ENCODE results near the gene MPI. TPM values are rescaled to one million over a fixed set of nuclear protein-coding genes. Genes with fewer than 3 reads are reported as not detected.
"Not testable (repeated sequence)": the region's sequence is repeated elsewhere in the genome, so short reads cannot be mapped to it uniquely, and the experiment has no call there.

The MPI gene
- total RNA-seq, 1 experiment from 2014 or later, result 31.0 TPM

DNA sequence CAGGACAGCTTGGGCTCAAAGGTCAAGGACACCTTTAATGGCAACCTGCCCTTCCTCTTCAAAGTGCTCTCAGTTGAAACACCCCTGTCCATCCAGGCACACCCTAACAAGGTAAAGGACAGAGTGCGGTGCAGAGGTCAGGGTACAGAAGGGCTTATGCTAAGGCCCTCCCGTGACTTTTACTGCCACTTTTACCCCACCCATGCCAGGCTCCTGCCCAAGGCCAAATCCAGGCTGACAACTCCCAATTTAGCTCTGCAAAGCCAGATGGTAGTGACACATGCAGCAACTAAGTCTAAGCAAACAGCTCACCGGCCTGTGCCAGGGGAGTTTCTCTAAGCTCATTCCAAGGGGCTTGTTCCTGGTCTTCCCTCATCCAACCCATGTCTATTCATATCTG is 1.6 kb downstream of the MPI start:
- DNase-seq (ENCODE audit: low read depth), result no peak

DNA sequence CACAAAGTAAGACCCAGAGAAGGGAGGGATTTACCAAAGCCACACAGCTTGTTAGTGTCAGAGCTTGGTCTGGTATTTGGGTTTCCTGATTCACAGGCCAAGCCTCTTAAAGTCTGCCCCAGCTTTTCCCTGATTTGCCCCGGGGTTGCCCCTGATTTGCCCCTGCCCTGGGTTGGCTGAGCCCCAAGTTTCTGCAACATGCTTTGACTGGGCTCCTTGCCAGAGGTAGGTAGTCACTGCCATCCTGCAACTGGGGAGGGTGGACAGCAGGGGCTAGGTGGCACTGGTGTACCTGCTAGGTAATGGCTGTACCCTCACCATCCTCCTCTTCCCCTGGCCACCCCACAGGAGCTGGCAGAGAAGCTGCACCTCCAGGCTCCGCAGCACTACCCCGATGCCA is 2.5 kb downstream of the MPI start:
- DNase-seq (ENCODE audit: low read depth), result no peak

- DNase-seq (ENCODE audit: low read depth), result no peak
Observed at GRCh38 chr15:74892931-74893330, 3.1 kb downstream of the MPI start.

- no peak for DNase-seq (ENCODE audit: low read depth)
Observed at GRCh38 chr15:74893627-74894026, 3.8 kb downstream of the MPI start.

DNA sequence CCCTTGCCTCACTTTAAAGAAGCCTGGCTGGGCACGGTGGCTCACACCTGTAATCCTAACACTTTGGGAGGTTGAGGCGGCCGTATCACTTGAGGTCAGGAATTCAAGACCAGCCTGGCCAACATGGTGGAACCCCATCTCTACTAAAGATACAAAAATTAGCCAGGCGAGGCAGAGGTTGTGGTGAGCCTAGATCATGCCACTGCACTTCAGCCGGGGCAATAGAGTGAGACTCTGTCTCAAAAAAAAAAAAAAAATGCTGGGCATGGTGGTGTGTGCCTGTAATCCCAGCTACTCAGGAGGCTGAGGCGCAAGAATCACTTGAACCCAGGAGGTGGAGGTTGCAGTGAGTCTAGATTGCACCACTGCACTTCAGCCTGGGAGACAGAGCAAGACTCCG is 4.5 kb downstream of the MPI start:
- DNase-seq (ENCODE audit: low read depth), result not testable (repeated sequence)

- DNase-seq (ENCODE audit: low read depth), result no peak
Observed at GRCh38 chr15:74895830-74896229, 6.0 kb downstream of the MPI start.

GRCh38 chr15:74896316-74896715 is 6.5 kb downstream of the MPI start:
- no peak for DNase-seq (ENCODE audit: low read depth)

DNA sequence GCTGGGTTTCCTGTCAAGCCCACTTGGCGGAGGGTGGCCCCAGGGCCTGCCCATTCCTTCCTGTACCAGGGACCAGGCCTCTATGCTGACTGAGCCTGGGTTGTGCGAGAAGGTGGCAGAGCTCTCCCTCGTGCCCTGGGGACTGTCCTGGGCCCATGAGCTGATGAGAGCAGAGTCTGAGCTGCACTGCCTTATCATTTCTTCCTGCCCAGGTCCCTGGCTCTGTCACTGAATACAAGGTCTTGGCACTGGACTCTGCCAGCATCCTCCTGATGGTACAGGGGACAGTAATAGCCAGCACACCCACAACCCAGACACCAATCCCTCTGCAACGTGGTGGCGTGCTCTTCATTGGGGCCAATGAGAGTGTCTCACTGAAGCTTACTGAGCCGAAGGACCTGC is 7.5 kb downstream of the MPI start:
- DNase-seq (ENCODE audit: low read depth), result no peak

DNA sequence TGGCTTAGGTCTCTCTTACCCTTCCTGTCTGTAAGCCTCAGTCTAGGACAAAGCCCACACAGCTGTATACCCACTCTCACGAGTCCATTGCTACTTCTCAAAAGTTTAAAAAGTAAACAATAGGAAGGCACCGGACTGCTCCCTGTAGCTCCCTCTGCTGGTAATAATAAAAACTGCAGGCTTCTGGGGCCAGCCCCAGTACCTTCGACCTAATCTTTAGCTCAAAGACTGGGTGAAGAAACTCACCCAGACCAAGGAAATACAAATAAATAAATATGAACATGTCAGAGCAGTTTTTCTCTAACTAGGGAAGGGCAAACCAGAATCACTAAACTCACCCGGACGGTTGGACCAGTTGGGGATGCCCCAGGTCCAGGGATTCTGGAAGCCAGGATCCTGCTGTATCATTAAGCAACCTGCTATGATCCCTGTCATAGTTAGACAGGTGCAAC is 11.8 kb downstream of the MPI start:
- DNase-seq (ENCODE audit: low read depth), result no peak

- DNase-seq (ENCODE audit: low read depth), result no peak
Observed at GRCh38 chr15:74902295-74903075, 12.6 kb downstream of the MPI start.

- DNase-seq (ENCODE audit: low read depth), result no peak
Observed at GRCh38 chr15:74903676-74904075, 13.8 kb downstream of the MPI start.

GRCh38 chr15:74904190-74904805 is 14.5 kb downstream of the MPI start:
- DNase-seq (ENCODE audit: low read depth), result no peak

GRCh38 chr15:74906067-74906449 is 16.2 kb downstream of the MPI start:
- DNase-seq (ENCODE audit: low read depth), result peak; percentile 37

- peak; percentile 90 for DNase-seq (ENCODE audit: low read depth)
Observed at GRCh38 chr15:74906450-74907162, 16.8 kb downstream of the MPI start, which contains the start of gene FAM219B. TSS of gene FAM219B (minus strand) at chr15:74906851. CDS start at chr15:74906800, 51 bp downstream.

DNA sequence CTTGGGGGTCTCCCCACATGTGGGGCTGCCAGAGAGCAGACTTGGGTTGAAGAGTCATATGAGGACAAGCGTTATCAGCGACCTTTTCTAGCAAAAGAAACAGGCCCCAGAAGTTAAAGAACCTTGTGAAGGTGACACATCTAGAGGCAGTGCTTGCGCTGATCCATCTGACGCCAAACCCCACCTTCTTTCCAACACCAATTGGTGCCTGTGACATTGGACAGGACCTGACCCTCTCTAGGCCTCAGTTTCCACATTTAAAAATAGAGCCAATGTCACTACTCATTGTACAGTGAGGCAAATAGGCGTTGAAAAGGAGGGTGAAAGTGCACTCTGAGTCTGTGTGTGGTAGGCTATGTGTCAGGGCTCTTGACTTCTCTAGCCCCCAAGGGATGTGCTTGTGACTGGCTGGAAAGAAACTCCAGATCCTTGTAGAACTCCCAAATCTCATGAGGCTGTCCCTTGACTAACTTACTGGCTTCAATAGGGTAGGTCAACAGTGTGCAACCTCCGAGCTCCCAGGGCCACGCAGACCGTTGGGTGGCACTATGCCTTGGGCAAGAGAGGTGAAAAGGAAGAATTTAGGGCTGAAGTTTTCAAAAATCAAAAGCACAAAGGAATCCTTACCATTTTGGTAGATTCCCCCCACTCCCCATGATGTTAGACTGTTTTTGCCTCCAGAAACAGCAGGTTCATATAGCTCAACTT is 17.5 kb downstream of the MPI start:
- DNase-seq (ENCODE audit: low read depth), result no peak

- DNase-seq (ENCODE audit: low read depth), result no peak
Observed at GRCh38 chr15:74908635-74909034, 18.8 kb downstream of the MPI start.

DNA sequence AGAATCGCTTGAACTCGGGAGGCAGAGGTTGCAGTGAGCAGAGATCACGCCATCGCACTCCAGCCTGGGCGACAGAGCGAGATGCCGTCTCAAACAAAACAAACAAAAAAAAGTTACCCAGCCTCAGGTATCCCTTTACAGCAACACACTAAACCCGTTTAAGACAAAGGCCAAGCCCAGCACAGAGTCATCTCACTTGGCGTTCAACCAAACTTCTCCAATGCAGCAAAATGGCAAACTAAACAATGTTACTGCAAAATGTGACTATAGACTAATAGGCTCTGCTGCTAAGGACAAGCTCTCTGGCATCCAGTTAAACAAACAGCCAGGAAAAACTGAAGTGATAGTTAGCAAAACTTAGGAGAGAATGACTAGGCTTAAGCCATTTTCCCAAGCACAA is 23.2 kb downstream of the MPI start:
- no peak for DNase-seq (ENCODE audit: low read depth)

DNA sequence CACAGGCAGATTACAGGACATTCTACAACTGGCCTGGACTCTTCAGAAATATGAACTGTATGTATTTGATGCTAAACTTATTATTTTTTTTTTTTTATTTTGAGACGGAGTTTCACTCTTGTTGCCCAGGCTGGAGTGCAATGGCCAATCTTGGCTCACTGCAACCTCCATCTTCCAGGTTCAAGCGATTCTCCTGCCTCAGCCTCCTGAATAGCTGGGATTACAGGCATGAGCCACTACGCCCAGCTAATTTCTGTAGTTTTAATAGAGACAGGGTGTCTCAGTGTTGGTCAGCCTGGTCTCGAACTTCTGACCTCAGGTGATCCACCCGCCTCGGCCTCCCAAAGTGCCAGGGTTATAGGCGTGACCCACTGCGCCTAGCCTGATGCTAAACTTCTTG is 24.0 kb downstream of the MPI start:
- not testable (repeated sequence) for DNase-seq (ENCODE audit: low read depth)

GRCh38 chr15:74917676-74918075 is 27.8 kb downstream of the MPI start:
- peak; percentile 14 for DNase-seq (ENCODE audit: low read depth)

- DNase-seq (ENCODE audit: low read depth), result peak; percentile 12
Observed at GRCh38 chr15:74920456-74920855, 30.6 kb downstream of the MPI start.

GRCh38 chr15:74924525-74924924 is 34.7 kb downstream of the MPI start:
- no peak for DNase-seq (ENCODE audit: low read depth)

- no peak for DNase-seq (ENCODE audit: low read depth)
Observed at GRCh38 chr15:74928771-74929198, 38.9 kb downstream of the MPI start.

Measured in Daoy (cell line).